ENCODE data around the gene POC5.

POC5 gene

GRCh38 chr5:75662061-75662460 lies 55.2 kb downstream of the POC5 start:
- Mint-ChIP-seq H3K9me3 (no peaks in the 10 kb centered on the region), H3K27me3 (ENCODE audit: low read depth) (no peaks in the 10 kb centered on the region), H3K4me3 (no peak overlapping the region), H3K36me3 (ENCODE audit: low read depth) (peaks cover 1% of the 10 kb centered on the region), H3K27ac (no peak overlapping the region), H3K4me1 (ENCODE audit: low read depth) (peaks cover 14% of the 10 kb centered on the region)
- no peak for DNase-seq (ENCODE audit: low spot score)

GRCh38 chr5:75660678-75661465 lies 56.4 kb downstream of the POC5 start:
- Mint-ChIP-seq H3K27me3 (ENCODE audit: low read depth) (no peaks in the 10 kb centered on the region), H3K4me3 (no peak overlapping the region), H3K27ac (no peak overlapping the region), H3K36me3 (ENCODE audit: low read depth) (peaks cover 1% of the 10 kb centered on the region), H3K4me1 (ENCODE audit: low read depth) (peaks cover 11% of the 10 kb centered on the region), H3K9me3 (no peaks in the 10 kb centered on the region)
- DNase-seq (ENCODE audit: low spot score) = no peak

- Mint-ChIP-seq H3K27me3 (ENCODE audit: low read depth) (no peaks in the 10 kb centered on the region), H3K27ac (no peak overlapping the region), H3K9me3 (no peaks in the 10 kb centered on the region), H3K36me3 (ENCODE audit: low read depth) (peaks cover 1% of the 10 kb centered on the region), H3K4me3 (no peak overlapping the region), H3K4me1 (ENCODE audit: low read depth) (peaks cover 7% of the 10 kb centered on the region)
- no peak for DNase-seq (ENCODE audit: low spot score)
Observed at GRCh38 chr5:75659791-75660450, 57.3 kb downstream of the POC5 start.

DNA sequence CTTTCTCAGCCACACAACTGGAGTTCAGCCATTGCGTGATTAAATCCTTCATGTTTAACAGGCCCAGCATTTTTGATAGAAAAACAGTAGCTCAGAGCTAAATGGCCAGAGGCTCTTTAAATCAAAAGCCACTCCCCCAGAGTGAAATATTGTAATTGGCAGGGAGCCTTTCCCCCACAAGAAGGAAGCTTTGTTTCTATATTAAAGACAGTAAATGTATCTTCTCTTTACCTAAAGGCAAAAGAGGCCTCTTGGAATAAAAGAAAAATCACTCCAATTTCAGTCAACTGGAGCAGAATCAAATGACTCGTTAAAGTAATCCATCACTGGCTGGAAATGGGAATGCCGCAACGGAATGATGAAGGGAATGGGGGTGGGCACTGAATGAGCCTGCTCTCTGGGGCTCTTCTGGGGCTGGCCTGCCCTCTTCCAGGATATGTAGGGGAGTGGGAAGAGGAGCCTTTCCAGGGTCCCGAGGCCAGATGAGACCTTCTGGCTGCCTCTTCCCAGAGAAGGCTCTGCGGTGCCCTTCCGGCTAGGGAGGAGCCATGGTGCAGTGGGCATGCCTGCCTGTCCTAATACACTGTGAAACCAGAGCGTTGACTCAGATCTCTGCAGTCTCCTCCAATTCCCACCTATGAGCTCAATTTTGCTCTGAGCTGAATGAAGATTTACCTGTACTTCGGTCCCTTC lies 60.8 kb downstream of the POC5 start:
- no peak for DNase-seq (ENCODE audit: low spot score)
- no peaks in the 10 kb centered on the region for H3K9me3 Mint-ChIP-seq
- H3K4me1 Mint-ChIP-seq (ENCODE audit: low read depth) = peaks cover 7% of the 10 kb centered on the region
- H3K36me3 Mint-ChIP-seq (ENCODE audit: low read depth) = no peaks in the 10 kb centered on the region
- H3K4me3 Mint-ChIP-seq = no peak overlapping the region
- H3K27ac Mint-ChIP-seq = no peak overlapping the region
- no peaks in the 10 kb centered on the region for H3K27me3 Mint-ChIP-seq (ENCODE audit: low read depth)

DNA sequence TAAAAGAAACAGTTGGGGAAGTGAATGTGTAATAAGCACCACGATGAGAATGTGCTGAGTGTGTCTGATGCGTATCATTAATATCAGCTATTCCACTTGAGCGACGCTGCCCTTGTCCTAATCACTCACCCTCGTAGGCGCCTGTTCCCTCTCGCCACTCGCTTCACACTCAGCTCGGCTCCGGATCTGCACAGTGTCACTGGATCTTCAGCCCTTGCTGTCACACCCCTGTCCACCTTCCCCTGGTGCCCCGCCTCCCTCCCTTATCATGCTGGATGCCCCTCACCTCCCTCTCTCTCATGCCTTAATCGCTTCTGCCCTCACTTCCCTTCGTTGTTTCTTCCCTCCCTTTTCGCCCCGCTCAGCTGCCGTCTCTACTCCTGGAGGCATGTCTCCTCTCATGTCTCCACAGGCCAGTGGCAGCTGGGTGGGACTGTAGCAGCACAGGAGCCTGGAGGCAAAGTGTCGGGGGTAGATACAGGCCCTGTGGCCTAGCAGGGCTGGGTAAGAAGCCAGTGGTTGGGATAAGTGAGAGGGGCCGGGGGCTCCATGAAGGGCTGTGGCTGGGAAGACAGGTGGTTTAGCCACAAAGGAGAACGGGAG lies 62.4 kb downstream of the POC5 start:
- no peaks in the 10 kb centered on the region for H3K27me3 Mint-ChIP-seq (ENCODE audit: low read depth)
- no peaks in the 10 kb centered on the region for H3K9me3 Mint-ChIP-seq
- H3K27ac Mint-ChIP-seq = no peak overlapping the region
- H3K36me3 Mint-ChIP-seq (ENCODE audit: low read depth) = no peaks in the 10 kb centered on the region
- H3K4me3 Mint-ChIP-seq = no peak overlapping the region
- H3K4me1 Mint-ChIP-seq (ENCODE audit: low read depth) = peaks cover 2% of the 10 kb centered on the region
- no peak for DNase-seq (ENCODE audit: low spot score)

GRCh38 chr5:75653521-75653920 lies 63.7 kb downstream of the POC5 start:
- H3K4me3 Mint-ChIP-seq = no peak overlapping the region
- DNase-seq (ENCODE audit: low spot score) = no peak
- no peak overlapping the region for H3K27ac Mint-ChIP-seq
- peaks cover under 1% of the 10 kb centered on the region for H3K9me3 Mint-ChIP-seq
- peaks cover 2% of the 10 kb centered on the region for H3K36me3 Mint-ChIP-seq (ENCODE audit: low read depth)
- H3K27me3 Mint-ChIP-seq (ENCODE audit: low read depth) = no peaks in the 10 kb centered on the region
- peaks cover 3% of the 10 kb centered on the region for H3K4me1 Mint-ChIP-seq (ENCODE audit: low read depth)

GRCh38 chr5:75651575-75652238 lies 65.5 kb downstream of the POC5 start:
- H3K4me3 Mint-ChIP-seq = no peak overlapping the region

GRCh38 chr5:75648712-75649111 lies 68.5 kb downstream of the POC5 start:
- Mint-ChIP-seq H3K4me3 (no peak overlapping the region), H3K9me3 (peaks cover 4% of the 10 kb centered on the region), H3K4me1 (ENCODE audit: low read depth) (peaks cover 5% of the 10 kb centered on the region), H3K36me3 (ENCODE audit: low read depth) (peaks cover 2% of the 10 kb centered on the region), H3K27ac (no peak overlapping the region), H3K27me3 (ENCODE audit: low read depth) (no peaks in the 10 kb centered on the region)
- no peak for DNase-seq (ENCODE audit: low spot score)

More at GRCh38 chr5:75651575-75652238, 65.5 kb downstream of the POC5 start:
- no peak for DNase-seq (ENCODE audit: low spot score)
- peaks cover 5% of the 10 kb centered on the region for H3K4me1 Mint-ChIP-seq (ENCODE audit: low read depth)
- no peaks in the 10 kb centered on the region for H3K27me3 Mint-ChIP-seq (ENCODE audit: low read depth)
- peaks cover 4% of the 10 kb centered on the region for H3K9me3 Mint-ChIP-seq
- no peak overlapping the region for H3K27ac Mint-ChIP-seq
- H3K36me3 Mint-ChIP-seq (ENCODE audit: low read depth) = peaks cover 2% of the 10 kb centered on the region

- H3K4me3 Mint-ChIP-seq = no peak overlapping the region
- H3K27me3 Mint-ChIP-seq (ENCODE audit: low read depth) = no peaks in the 10 kb centered on the region
- no peaks in the 10 kb centered on the region for H3K36me3 Mint-ChIP-seq (ENCODE audit: low read depth)
- no peaks in the 10 kb centered on the region for H3K4me1 Mint-ChIP-seq (ENCODE audit: low read depth)
- H3K9me3 Mint-ChIP-seq = no peaks in the 10 kb centered on the region
- no peak for DNase-seq (ENCODE audit: low spot score)
- H3K27ac Mint-ChIP-seq = no peak overlapping the region
Observed at GRCh38 chr5:75640826-75641225, 76.4 kb downstream of the POC5 start.

DNA sequence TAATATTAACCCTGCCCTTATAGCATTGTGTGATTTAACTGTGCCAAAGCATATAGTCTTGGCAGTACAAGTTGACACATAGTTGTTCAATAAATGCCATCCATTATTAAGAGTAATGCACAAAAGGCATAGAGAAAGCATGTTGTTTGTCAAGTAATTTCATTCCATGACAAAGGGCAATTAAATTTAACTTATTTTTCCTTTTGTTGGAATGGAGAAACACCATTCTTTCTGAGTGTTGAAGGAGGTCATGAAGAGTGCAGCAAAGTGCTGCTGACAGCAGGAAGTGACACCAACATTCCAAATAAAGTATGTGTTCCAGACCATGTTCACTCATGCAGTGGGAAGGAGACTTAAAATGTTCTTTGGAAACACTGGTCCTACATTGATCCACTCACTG lies 76.8 kb downstream of the POC5 start:
- H3K9me3 Mint-ChIP-seq = no peaks in the 10 kb centered on the region
- no peaks in the 10 kb centered on the region for H3K36me3 Mint-ChIP-seq (ENCODE audit: low read depth)
- no peaks in the 10 kb centered on the region for H3K27me3 Mint-ChIP-seq (ENCODE audit: low read depth)
- no peaks in the 10 kb centered on the region for H3K4me1 Mint-ChIP-seq (ENCODE audit: low read depth)
- no peak for DNase-seq (ENCODE audit: low spot score)
- H3K27ac Mint-ChIP-seq = no peak overlapping the region
- H3K4me3 Mint-ChIP-seq = no peak overlapping the region

GRCh38 chr5:75639535-75640311 lies 77.5 kb downstream of the POC5 start:
- no peak for DNase-seq (ENCODE audit: low spot score)
- H3K4me1 Mint-ChIP-seq (ENCODE audit: low read depth) = no peaks in the 10 kb centered on the region
- no peak overlapping the region for H3K27ac Mint-ChIP-seq
- H3K9me3 Mint-ChIP-seq = no peaks in the 10 kb centered on the region
- no peaks in the 10 kb centered on the region for H3K36me3 Mint-ChIP-seq (ENCODE audit: low read depth)
- no peak overlapping the region for H3K4me3 Mint-ChIP-seq
- H3K27me3 Mint-ChIP-seq (ENCODE audit: low read depth) = no peaks in the 10 kb centered on the region

- H3K27me3 Mint-ChIP-seq (ENCODE audit: low read depth) = no peaks in the 10 kb centered on the region
- peaks cover 2% of the 10 kb centered on the region for H3K4me1 Mint-ChIP-seq (ENCODE audit: low read depth)
- no peaks in the 10 kb centered on the region for H3K9me3 Mint-ChIP-seq
- no peak for DNase-seq (ENCODE audit: low spot score)
- peaks cover 1% of the 10 kb centered on the region for H3K36me3 Mint-ChIP-seq (ENCODE audit: low read depth)
- no peak overlapping the region for H3K4me3 Mint-ChIP-seq
- H3K27ac Mint-ChIP-seq = no peak overlapping the region
Observed at GRCh38 chr5:75637949-75638348, 79.3 kb downstream of the POC5 start.

- H3K4me1 Mint-ChIP-seq (ENCODE audit: low read depth) = peaks cover 2% of the 10 kb centered on the region
- peaks cover 1% of the 10 kb centered on the region for H3K36me3 Mint-ChIP-seq (ENCODE audit: low read depth)
- H3K4me3 Mint-ChIP-seq = no peak overlapping the region
- H3K9me3 Mint-ChIP-seq = no peaks in the 10 kb centered on the region
- H3K27me3 Mint-ChIP-seq (ENCODE audit: low read depth) = no peaks in the 10 kb centered on the region
- no peak overlapping the region for H3K27ac Mint-ChIP-seq
- DNase-seq (ENCODE audit: low spot score) = no peak
Observed at GRCh38 chr5:75632321-75632720, 84.9 kb downstream of the POC5 start.
